Esophagus (tissue), 2 donors: ENCODE results near the gene CD207. TPM values are rescaled to one million over a fixed set of nuclear protein-coding genes. Genes with fewer than 3 reads are reported as not detected.
"Not testable (repeated sequence)": the region's sequence is repeated elsewhere in the genome, so short reads cannot be mapped to it uniquely, and the experiment has no call there.

Experiments
- H3K27ac ChIP-seq, 2 donors: one replicate each; pipeline ENCODE4 v1.5.1; 2013; ENCODE audit warnings: low read depth in 2 of 2, mild to moderate bottlenecking in 2 of 2, inconsistent platforms in 1 of 2, low read length in 1 of 2, moderate library complexity in 1 of 2
- H3K27me3 ChIP-seq, 2 donors: one replicate each; pipeline ENCODE4 v1.6.1; 2013; ENCODE audit warnings: low read length in 2 of 2, control low read depth in 1 of 2, mild to moderate bottlenecking in 1 of 2; ENCODE audit not compliant: insufficient read depth in 2 of 2, control insufficient read depth in 1 of 2
- H3K36me3 ChIP-seq, 2 donors: one replicate each; pipeline ENCODE4 v1.6.1; 2013; ENCODE audit warnings: low read length in 1 of 2; ENCODE audit not compliant: control insufficient read depth in 2 of 2, insufficient read depth in 2 of 2
- H3K4me1 ChIP-seq, 2 donors: one replicate each; pipeline ENCODE4 v1.6.1; 2013; ENCODE audit warnings: low read length in 1 of 2; ENCODE audit not compliant: control insufficient read depth in 2 of 2, insufficient read depth in 2 of 2
- H3K4me3 ChIP-seq, 2 donors: one replicate each; pipeline ENCODE4 v1.5.1; 2013; ENCODE audit warnings: low read length in 2 of 2, mild to moderate bottlenecking in 2 of 2, low read depth in 1 of 2, moderate library complexity in 1 of 2
- H3K9me3 ChIP-seq, 2 donors: one replicate each; pipeline ENCODE4 v1.6.1; 2013; ENCODE audit warnings: mild to moderate bottlenecking in 2 of 2, low read depth in 1 of 2, low read length in 1 of 2, moderate library complexity in 1 of 2; ENCODE audit not compliant: control insufficient read depth in 2 of 2, insufficient read depth in 1 of 2
- WGBS, 2 donors: extraction: QIAGEN DNeasy Blood & Tissue Kit; methylation state at CpG; one replicate each; pipeline ENCODE4 v1.1.7; 2013; 5-methylcytosine and 5-hydroxymethylcytosine counted together
- polyA plus RNA-seq, 2 donors: library from polyadenylated mRNA; stranded (reverse); fragments of 200-250 nt; gene quantifications; one replicate each; pipeline ENCODE4 v1.2.3, GENCODE V29; 2013
- donor health status: healthy with polysubstance abuse.
- donor health status: Bipolar disorder and iron deficiency.

Gene CD207
- polyA plus RNA-seq, 2 donors: 0.94 to 10.2 TPM

- Histone ChIP-seq H3K27me3 (no peaks in the 10 kb centered on the region), H3K4me1 (no peaks in the 10 kb centered on the region), H3K36me3 (no peaks in the 10 kb centered on the region), H3K27ac (no peak overlapping the region), H3K9me3 (no peaks in the 10 kb centered on the region), H3K4me3 (no peak overlapping the region)
- 83 to 90% methylated on average over 2 of the region's 2 CpGs for WGBS, 2 donors
Observed at GRCh38 chr2:70799706-70800105, 35.9 kb downstream of the CD207 start.

- WGBS, 2 donors: 74 to 90% methylated on average over 3 of the region's 3 CpGs
- not testable (repeated sequence) for H3K27ac ChIP-seq, H3K9me3 ChIP-seq
Observed at GRCh38 chr2:70797996-70798395, 37.6 kb downstream of the CD207 start.

GRCh38 chr2:70797506-70797905, 38.1 kb downstream of the CD207 start:
- WGBS, 2 donors: 45 to 53% methylated on average over 2 of the region's 2 CpGs
- H3K9me3 ChIP-seq: peaks cover 0 to 3% of the 10 kb centered on the region in 2 donors
- no peaks in the 10 kb centered on the region for H3K36me3 ChIP-seq
- H3K4me3 ChIP-seq: no peak overlapping the region
- H3K27me3 ChIP-seq: peaks cover 2 to 4% of the 10 kb centered on the region in 2 donors
- no peak overlapping the region for H3K27ac ChIP-seq
- H3K4me1 ChIP-seq: no peaks in the 10 kb centered on the region

More at GRCh38 chr2:70797996-70798395, 37.6 kb downstream of the CD207 start:
- H3K36me3 ChIP-seq, H3K27me3 ChIP-seq, H3K4me1 ChIP-seq, H3K4me3 ChIP-seq: not testable (repeated sequence)

DNA sequence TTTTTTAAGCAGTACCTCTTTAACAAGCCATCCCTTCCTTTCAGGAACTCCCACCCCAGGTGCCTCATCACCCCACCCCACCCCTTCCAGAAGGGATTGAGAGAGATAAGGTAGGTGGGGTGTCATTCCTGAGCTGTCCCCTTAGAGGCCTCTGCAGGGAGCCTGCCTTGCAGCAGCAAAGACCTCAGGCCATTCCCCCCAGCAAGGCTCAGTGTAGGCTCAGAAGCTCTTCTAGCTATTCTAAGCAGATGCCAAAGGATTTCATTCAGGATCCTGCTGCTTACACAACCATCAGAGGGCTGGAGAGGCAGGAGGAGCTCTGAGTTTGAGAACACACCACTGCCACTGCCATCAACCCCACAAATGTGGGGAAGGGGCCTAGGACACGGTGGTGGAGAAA, 39.4 kb downstream of the CD207 start:
- Histone ChIP-seq H3K4me3 (no peak overlapping the region), H3K27ac (no peak overlapping the region), H3K9me3 (peaks cover 0 to 3% of the 10 kb centered on the region in 2 donors), H3K27me3 (peaks cover 4 to 7% of the 10 kb centered on the region in 2 donors), H3K36me3 (no peaks in the 10 kb centered on the region), H3K4me1 (no peaks in the 10 kb centered on the region)
- 67 to 85% methylated on average over 1 of the region's 1 CpG for WGBS, 2 donors

GRCh38 chr2:70795164-70795995, 40.2 kb downstream of the CD207 start:
- H3K36me3 ChIP-seq: no peaks in the 10 kb centered on the region
- 73 to 77% methylated on average over 4 of the region's 4 CpGs for WGBS, 2 donors
- H3K27ac ChIP-seq: no peak overlapping the region
- H3K27me3 ChIP-seq: peaks cover 7 to 11% of the 10 kb centered on the region in 2 donors
- peaks cover 0 to 3% of the 10 kb centered on the region in 2 donors for H3K9me3 ChIP-seq
- H3K4me3 ChIP-seq: no peak overlapping the region
- no peaks in the 10 kb centered on the region for H3K4me1 ChIP-seq

DNA sequence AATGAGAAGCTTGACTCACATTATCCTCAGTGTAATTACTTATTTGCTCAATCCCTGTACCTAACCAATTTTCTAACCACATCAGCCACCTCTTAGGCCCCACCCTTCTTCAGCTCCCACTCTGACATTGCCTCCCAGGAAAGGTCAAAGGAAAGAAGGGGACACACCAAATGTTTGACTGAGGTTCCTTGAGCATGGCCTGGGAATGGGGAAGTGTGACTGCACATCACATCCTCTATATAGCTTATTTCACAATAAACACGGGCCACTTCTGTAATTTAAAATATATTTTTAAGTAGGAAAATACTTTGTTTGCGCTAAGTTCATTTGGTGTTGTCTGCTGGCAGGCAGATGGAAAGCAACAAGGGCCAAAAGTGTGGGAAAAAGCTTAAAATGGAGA, 42.2 kb downstream of the CD207 start:
- no peaks in the 10 kb centered on the region for H3K36me3 ChIP-seq
- 76 to 80% methylated on average over 2 of the region's 2 CpGs for WGBS, 2 donors
- no peak overlapping the region for H3K4me3 ChIP-seq
- peaks cover 0 to 9% of the 10 kb centered on the region in 2 donors for H3K4me1 ChIP-seq
- peaks cover 7 to 16% of the 10 kb centered on the region in 2 donors for H3K27me3 ChIP-seq
- no peak overlapping the region for H3K27ac ChIP-seq
- H3K9me3 ChIP-seq: peaks cover 0 to 3% of the 10 kb centered on the region in 2 donors

DNA sequence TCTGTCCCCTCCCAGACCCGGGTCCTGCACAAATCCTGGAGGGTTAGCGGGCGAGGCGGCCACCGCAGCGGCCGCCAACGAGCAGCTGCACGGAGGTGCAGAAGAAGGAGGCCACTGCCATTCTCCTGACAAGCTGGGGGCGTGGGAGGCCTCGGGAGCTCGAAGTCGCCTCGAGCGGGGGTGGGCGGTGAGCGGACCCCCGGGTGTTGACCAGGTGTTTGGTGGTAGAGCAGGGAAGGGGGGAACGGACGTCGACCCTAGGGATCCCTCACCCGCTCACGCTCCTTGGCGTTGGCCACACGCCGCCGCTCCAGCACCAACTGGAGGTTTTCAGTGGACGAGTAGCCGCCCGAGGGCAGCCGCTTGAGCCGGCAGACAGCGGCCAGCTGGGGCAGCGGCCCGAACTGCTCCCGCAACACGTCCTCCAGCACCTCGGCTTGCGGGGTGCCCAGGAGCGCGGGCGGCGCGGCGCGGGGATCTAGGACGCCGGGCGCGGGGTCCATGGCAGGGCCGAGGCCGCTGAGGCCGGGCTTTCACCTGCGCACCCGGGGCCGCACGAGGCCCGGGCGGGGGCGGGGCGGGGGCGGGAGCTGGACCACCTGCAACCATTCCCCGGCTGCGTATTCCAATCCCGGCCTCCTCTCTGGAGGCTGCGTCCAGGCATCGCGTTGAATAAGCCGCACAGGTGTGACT, 45.3 kb downstream of the CD207 start, which contains the start of gene FIGLA:
Gene FIGLA (minus strand): TSS at position 508 of the 693 bp plus-strand sequence. CDS start 5 bp downstream, at position 503.
- peaks cover 0 to 9% of the 10 kb centered on the region in 2 donors for H3K4me1 ChIP-seq
- peaks cover 11 to 18% of the 10 kb centered on the region in 2 donors for H3K27me3 ChIP-seq
- peak within 1 kb of the TSS in 1 of 2 donors; percentile 17 for H3K4me3 ChIP-seq
- H3K9me3 ChIP-seq: peaks cover 0 to 3% of the 10 kb centered on the region in 2 donors
- no peaks in the 10 kb centered on the region for H3K36me3 ChIP-seq
- no peak within 1 kb of the TSS for H3K27ac ChIP-seq
- WGBS, 2 donors: 5 to 6% methylated on average over 42 to 69 of the region's 69 CpGs

DNA sequence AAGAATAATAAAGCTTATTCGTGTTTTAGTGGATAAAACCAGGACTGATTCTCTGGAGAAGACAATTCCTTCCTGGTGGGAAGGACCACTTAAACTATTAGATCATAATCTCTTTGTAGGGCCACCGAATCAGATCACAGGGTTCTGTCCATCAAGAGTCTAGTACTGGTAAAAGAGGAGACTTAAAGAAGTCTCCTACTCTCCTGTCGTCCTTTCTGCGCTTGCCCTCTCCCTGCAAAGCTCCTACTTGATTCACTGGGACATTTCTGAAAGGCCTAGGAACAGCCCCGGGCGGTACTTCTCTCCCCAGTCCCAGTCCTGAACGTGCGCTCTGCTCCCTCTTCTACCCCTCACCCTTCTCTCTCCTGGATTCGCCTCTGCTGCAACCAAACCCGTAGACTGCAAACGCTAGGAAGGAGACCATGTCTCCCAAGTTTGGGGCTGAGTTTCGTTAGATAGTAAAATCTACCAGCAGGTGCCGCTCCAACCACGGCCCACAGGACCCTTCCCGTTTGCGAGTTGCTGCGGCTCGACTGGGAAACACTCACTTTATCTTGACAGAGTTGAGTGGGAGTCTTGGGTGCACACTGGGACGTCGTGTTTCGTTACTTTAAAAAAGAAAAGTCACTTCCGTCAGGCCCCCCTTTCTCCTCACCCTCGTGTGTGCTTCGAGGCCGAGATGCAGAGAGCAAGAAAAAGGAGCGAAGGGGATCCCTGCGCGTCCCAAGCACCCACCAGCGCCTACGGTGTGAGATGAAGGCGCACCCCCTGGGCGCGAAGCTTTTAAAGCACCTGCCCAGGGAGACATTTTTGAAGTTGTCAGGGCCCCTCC, 46.1 kb downstream of the CD207 start:
- peak overlapping the region in 1 of 2 donors; percentile 17 for H3K4me3 ChIP-seq
- WGBS, 2 donors: 5 to 6% methylated on average over 33 of the region's 33 CpGs

More for the DNA sequence above, 46.1 kb downstream of the CD207 start:
- Histone ChIP-seq H3K36me3 (no peaks in the 10 kb centered on the region), H3K27ac (no peak overlapping the region), H3K4me1 (peaks cover 0 to 9% of the 10 kb centered on the region in 2 donors), H3K27me3 (peaks cover 11 to 18% of the 10 kb centered on the region in 2 donors), H3K9me3 (peaks cover 0 to 3% of the 10 kb centered on the region in 2 donors)
